ENCODE data around the gene SP3.
"Not testable (repeated sequence)": the region's sequence is repeated elsewhere in the genome, so short reads cannot be mapped to it uniquely, and the experiment has no call there.

Gene SP3

DNA sequence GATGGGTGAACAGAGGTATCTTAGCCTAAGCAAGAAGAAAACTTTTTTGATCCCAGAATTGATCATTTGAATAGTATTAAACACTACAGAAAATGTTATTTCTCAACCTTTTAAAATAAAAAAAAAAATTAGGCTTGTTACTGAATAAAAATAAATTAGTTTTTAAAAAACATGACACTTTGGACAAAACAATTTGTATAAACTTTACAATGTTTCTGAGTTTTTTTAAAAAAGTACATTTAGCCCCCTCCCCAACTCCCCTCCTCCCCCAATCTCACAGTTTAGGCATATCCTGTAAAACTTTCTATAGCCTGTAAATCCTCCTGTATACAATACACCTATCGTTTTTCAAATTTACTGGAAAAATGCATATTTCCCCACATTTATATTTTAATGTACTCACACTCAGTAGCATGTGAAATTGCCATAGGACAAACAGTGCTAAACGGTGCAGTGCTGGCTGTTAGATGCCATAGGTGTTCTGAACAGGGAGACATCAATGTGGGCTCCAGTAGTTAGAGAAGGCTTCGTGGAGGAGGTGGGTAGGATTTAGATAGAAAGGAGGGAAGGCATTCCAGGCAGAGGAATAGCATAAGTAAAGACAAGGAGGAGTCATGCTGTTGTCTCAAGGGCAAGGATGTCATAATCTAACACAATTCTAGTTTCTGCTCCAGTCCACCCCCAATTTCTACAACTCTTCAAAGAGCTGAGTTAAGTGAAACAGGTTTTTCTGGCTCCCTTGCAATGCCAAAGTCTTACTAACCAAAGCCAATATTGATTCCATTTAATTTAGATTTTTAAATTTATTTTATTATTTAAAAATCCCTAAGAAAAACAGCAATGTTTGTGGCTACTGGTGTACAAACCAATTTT, 50.9 kb downstream of the SP3 start:
- DNase-seq (ENCODE audit: low read depth, low spot score) = no peak
- no peak overlapping the region for H3K4me3 ChIP-seq (ENCODE audit: low read length)

DNA sequence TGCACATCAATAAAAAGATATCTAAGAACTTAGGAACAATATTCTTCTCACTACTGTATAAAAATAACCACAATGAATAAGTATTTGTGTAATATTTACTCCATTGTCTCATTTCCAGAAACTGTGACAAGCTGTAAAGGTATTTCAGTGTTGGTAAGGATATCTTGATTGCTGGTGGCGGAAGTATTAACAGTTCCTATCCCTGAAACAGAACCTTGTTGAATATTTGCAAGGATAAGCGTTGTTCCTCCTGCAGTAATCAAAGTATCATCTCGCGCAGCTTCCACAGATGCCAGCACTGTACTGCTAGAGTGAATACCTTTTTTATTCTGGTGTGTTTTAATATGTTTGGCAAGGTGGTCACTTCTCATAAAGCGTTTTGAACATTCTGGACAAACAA, 55.3 kb downstream of the SP3 start:
- DNase-seq (ENCODE audit: low read depth, low spot score) = no peak
- no peak overlapping the region for H3K4me3 ChIP-seq (ENCODE audit: low read length)

DNA sequence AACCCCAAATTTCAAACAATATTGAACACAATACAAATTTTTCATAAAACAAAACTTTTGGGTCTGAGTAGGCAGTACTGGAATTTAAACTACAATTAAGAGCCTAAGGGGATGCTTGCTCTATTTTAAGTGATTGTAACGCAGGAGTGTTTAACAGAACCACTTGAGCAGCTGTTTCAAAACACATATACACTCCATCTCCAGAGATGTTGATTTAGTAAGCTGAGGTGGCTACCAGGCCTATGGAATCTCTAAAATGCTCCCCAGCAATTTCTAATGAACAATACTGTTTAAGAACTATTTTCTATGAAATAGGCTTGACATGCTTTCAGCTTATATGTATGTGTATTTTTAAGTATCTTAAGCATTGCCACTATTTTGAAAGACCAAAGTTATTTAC, 58.5 kb downstream of the SP3 start:
- no peak for DNase-seq (ENCODE audit: low read depth, low spot score)
- H3K4me3 ChIP-seq (ENCODE audit: low read length) = no peak overlapping the region

DNA sequence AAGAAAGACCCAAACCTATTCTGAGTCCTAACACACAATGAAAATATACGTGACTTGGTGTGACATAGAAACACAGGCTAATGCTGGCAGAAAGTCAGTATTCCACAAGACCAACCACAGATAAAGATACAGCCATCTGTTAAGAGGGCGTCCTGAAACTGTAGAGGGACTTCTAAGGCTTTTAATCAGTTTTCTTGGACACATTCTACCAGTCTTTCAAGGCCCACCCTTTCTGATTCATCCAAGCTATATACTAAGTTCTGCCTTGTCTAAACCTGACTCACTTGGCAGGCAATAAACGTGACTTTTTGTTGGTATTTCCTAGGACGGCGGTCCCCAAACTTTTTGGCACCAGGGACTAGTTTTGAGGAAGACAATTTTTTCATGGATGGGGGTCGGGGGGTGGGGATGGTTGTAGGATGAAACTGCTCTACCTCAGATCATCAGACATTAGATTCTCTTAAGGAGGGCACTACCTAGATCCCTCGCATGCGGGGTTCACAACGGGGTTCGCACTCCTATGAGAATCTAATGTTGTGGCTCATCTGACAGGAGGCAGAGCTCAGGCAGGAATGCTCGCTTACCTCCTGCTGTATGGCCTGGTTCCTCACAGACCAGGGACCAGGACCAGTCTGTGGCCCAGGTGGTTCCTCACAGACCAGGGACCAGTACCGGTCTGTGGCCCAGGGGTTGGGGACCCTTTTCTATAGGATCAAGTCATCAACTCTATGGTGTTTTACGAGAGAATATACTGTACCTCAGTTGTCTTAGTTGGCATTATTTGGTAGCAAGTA, 61.4 kb downstream of the SP3 start:
- DNase-seq (ENCODE audit: low read depth, low spot score) = no peak
- H3K4me3 ChIP-seq (ENCODE audit: low read length) = no peak overlapping the region

DNA sequence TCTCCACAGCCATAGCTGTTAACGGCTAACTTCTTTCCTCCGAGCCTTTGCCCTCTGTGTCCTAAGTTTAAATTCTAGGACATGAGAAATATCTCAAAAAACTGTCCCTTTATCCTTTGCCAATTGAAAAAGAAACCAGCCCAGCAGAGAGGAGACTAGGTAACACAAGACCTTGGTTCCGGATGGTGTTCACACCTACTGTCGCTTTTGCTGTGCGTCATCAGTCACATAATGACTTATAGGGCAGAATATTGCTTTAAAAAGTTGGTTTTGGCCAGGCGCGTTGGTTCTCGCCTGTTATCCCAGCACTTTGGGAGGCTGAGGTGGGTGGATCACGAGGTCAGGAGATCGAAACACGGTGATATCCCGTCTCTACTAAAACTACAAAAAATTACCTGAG, 66.2 kb downstream of the SP3 start:
- no peak overlapping the region for H3K4me3 ChIP-seq (ENCODE audit: low read length)
- no peak for DNase-seq (ENCODE audit: low read depth, low spot score)

DNA sequence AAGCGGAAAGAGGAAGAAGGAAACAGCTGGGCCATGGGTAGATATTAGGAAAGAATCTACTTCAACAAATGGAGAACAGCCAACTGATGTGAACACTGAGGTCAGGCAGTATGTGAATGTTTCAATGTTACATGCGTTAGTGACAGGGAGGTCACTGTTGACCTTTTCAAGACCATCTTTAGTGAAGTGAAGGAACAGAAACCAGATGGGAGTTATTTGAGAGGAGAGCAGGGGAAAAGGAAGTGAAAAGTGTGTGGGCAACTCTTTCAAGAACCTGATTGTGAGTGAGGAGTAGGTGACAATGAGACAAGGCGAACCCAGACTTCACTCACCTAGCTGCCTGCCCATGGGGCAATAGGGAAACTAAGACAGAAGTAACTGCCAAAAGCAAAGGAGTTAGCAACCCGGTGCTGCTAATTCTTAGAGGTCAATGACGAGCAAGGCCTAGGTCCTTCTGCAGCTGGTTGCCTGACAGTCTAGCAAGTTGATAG, 67.0 kb downstream of the SP3 start:
- no peak for DNase-seq (ENCODE audit: low read depth, low spot score)
- no peak overlapping the region for H3K4me3 ChIP-seq (ENCODE audit: low read length)

DNA sequence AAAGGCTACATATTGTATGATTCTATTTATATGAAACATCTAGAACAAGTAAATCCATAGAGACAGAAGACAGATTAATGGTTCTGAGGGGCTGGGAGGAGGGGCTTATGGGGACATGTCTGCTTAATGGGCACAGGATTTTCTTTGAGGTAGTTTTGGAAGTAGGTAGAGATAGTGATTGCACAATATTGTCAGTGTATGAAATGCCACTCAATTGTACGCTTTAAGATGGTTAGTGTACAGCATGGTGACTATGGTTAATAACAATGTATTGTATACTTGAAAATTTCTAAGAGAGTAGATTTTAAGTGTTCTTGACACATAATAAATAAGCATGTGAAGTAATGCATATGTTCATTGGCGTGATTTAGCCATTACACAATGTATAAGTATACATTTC, 68.4 kb downstream of the SP3 start:
- DNase-seq (ENCODE audit: low read depth, low spot score) = no peak
- no peak overlapping the region for H3K4me3 ChIP-seq (ENCODE audit: low read length)

DNA sequence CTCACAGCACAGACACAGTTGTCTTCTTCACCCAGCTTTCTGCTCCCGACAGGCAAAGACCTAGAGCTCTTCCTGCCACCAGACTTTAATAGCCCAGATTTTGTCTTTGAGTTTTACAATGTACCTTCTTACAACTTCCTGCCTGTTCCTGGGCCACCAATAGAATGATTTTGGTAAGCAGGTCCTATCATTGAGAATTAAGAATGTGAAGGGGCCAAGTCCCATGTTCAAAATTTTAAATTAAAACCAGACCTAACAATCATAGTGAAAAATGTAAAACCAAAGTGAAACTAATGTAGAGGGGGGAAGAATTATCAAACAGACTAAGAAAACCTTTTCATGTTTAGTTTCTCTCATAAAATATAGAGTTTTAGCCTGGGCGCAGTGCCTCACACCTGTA, 72.8 kb downstream of the SP3 start:
- H3K4me3 ChIP-seq (ENCODE audit: low read length) = no peak overlapping the region
- no peak for DNase-seq (ENCODE audit: low read depth, low spot score)

DNA sequence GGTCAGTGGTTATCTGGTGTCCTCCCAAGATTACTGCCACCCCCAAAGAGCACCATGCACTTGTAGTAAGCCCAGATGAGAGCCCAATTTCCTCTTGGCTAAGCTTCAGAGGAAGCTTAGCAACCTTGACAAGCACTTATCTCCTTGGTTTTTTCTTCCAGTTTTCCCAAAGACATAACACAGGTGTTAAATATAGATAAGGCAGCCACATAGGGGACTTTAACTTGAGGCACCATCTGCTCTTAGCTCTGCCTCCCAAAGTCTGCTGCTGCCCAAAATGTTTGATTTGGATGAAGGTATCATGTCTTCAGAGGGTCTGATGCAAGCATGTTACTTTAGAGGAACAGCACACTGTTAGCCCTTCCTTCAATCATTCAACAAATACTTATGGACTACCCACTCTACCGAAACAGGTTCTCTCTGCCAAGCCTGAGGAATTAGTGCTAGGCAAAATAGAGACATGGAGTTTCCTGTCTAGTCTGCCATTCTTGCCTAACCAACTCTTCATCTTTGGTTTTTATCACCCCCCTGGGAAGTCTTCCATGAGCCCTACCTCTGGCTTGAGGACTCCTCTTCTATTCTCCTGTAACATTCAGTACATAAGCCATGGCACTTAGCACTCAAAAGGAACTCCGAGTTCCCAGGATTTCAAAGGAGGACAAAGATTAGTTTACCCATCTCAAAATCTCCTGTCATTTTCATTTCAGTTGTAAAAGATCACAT, 73.7 kb downstream of the SP3 start:
- DNase-seq (ENCODE audit: low read depth, low spot score) = no peak
- H3K4me3 ChIP-seq (ENCODE audit: low read length) = no peak overlapping the region

DNA sequence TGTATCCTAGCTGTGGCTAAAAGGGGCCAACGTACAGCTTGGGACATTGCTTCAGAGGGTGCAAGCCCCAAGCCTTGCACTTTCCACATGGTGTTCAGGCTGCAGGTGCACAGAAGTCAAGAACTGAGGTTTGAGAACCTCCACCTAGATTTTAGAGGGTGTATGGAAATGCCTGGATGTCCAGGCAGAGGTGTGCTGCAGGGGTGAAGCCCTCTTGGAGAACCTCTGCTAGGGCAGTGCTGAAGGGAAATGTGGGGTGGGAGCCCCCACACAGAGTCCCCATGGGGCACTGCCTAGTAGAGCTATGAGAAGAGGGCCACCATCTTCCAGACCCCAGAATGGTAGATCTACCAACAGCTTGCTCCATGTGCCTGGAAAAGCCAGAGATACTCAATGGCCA, 75.7 kb downstream of the SP3 start:
- DNase-seq (ENCODE audit: low read depth, low spot score); H3K4me3 ChIP-seq (ENCODE audit: low read length): not testable (repeated sequence)

DNA sequence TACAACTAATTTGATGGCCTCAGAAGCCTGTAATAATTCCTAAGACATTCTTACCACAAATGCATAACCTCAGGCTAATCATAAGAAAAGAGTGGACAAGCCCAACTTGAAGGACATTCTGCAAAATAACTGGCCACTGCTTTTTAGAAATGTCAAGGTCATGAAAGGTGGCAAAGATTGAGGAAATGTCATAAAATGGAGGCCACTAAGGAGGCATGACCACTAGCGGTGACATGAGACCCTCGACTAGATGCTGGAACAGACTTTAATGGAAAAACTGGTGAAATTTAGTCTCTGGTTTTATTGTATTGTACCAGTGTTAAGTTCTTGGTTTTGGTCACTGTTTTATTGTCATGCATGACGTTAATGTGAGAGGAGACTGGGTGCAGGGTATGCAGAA, 78.6 kb downstream of the SP3 start:
- no peak overlapping the region for H3K4me3 ChIP-seq (ENCODE audit: low read length)
- no peak for DNase-seq (ENCODE audit: low read depth, low spot score)

DNA sequence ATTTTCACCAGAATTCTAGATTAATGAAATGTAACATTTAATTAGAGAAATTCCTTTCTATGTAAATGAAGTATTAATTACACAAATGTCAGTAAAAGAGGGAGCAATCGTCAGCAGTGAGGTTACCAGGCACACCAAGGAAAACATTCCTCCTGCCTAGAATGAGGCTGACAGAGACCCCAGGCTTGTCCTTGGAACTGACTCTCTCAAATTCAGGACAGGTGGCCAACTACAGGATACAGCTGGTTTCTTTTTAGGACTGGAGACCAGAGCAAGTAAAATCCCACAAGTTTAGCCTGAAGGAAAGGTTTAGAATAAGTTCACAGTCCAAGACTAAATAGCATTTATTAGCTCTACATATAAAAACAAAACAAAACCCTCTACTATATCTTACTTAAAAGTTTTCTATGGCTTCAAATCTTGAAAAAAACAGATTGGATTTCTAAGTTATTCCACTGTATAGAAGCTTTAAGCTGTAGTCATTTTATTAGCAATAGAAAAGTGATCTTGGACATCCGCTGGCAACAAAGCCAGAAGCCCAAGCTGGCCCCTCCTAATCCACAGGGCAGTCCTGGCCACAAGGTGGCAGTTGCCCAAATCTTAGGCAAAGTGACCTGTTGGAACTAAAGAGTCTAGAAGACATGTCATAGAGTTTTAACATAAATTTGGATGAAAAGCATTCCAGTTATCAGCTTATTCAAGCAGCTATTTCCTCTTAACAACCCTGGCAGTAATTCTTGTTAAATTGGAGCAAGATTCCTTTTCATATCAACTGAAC, 81.0 kb downstream of the SP3 start:
- H3K4me3 ChIP-seq (ENCODE audit: low read length) = no peak overlapping the region
- DNase-seq (ENCODE audit: low read depth, low spot score) = no peak

DNA sequence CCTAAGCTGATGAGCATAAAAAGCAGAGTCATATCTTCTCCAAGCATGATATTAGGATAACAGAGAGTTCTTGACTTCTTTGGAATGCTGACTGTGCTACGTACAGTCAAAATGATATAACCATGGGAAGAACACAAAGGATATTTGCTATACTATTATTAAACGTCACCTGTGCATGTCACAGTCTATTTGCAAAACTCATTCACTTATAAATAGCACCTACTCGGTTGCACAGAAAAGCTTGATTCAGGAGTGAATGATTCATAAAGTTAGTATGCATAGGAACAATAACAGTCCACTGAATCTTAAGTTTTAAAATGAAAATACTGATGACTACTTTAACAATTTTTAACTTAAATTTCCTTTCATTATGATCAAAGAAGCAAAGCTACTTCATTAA, 83.3 kb downstream of the SP3 start:
- no peak overlapping the region for H3K4me3 ChIP-seq (ENCODE audit: low read length)
- no peak for DNase-seq (ENCODE audit: low read depth, low spot score)

DNA sequence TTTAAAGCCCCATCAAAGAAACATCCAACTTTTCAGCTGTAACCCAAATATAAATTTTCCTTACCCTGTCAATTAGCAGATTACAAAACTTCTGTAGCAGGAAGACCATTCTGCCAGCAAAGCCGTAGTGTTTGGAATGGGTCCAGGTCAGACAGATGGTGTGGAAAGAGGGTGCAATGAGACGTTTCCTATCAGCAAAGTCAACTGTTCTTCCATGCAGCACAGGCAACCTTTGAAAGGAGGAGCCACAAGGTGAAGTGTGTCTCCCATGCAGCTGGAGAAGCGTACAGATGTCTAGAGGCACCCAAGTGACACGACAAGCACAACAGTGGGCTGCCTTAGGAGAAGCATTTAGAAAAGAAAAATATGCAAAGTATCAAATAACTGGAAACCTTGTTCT, 83.7 kb downstream of the SP3 start:
- no peak overlapping the region for H3K4me3 ChIP-seq (ENCODE audit: low read length)
- DNase-seq (ENCODE audit: low read depth, low spot score) = peak; percentile 20

DNA sequence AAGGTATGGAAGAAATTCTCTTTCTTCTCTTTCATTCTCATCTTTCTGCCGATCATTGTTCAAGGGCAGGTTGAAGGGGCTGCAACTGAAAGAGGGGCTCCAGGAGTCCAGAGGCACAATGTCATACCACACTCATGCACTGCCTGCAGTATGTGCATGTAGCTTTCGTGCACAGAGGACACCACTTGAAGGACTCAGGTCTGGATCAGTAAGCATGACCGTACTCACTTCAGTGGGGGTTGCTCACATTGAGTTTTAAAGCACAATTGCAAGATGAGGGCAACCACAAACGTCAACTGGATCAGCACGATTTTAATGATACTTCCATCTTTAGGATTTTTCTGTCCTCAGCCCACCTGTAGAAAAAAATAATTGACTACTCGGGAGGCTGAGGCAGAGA, 84.6 kb downstream of the SP3 start:
- DNase-seq (ENCODE audit: low read depth, low spot score) = no peak
- H3K4me3 ChIP-seq (ENCODE audit: low read length) = no peak overlapping the region

DNA sequence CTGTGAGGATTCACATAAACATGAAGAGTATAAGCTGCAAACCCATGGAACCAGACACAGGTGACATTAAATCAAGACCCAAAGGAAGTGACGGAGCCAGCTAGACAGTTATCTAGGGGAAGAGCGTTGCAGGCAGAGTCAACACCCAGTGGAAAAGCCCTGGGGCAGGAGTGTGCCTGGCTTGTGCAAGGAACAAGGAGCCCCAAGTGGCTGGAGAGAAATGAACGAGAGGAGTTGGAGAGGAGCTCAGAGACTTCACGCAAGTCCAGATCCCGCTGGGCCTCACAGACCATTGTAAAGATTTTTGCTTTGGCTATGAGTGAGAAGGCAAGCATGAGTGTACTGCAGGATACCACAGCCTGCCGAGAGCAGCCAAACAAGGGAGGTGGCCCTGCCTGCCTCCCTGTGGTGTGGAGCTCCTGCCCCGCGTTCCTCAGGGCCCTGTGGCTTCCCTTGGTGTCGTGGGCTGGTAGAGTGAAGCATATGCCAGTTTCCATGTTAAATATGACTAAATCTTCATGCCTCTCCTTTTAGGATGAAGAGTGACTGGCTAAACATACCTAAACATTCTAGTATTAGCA, 88.2 kb downstream of the SP3 start:
- no peak overlapping the region for H3K4me3 ChIP-seq (ENCODE audit: low read length)
- DNase-seq (ENCODE audit: low read depth, low spot score) = no peak

DNA sequence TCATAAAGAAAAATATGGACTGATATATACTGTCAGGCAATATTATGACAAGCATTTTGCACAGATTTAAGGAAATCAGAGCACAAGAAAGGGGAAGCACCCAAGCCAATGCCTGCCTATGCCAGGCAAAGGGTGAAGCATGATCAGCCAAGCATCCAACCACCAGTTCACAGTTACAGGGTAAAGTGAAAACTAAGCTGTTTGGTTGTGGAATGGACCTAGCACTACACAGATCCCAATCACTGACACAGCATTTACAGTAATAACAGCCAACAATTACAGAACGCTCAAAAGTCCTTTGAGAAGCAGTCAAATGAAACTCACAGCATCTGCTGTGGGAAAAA, 90.3 kb downstream of the SP3 start:
- no peak overlapping the region for H3K4me3 ChIP-seq (ENCODE audit: low read length)
- DNase-seq (ENCODE audit: low read depth, low spot score) = no peak

DNA sequence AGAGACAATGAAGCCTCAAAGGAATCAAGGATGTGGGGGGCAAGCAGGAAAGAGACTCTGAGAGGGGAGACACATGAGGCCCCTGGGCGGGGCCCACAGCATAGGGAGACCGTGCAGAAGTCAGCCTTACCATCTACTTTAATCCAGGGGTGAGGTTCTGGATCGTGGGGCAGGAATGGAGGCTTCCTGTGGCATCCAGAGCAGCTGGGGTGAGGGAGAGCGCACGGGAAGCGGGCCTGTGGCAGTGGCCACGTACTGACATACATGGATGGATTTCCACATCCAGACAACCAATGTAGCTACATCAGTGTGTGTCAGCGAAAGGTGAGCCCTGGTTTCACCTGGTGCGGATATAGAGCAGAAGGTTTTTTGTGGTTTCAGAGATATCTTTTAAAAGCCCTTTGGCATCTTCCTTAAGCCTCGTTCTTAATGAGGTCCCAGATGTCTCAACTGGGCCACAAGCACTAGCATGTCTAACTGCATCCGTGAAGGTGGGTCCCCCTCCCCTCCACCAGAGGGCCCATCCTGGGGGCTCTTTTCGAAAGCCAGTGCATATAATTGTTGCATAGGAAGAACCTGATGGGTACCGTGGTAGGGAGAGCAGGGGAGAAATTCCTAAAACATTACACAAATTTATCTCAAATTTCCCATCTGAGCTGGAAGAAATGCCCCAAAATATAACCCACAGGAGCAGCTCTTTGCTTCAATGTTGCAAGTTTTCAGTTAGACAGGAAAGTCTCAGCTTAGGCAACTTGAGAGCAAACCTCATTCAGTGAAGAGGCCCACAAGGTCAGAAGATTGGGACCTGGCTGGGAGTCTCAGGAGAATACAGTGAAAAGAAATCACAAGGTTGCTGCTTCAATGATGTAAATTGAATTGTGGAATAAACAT, 90.9 kb downstream of the SP3 start:
- no peak overlapping the region for H3K4me3 ChIP-seq (ENCODE audit: low read length)
- no peak for DNase-seq (ENCODE audit: low read depth, low spot score)

Measured in Jurkat, Clone E6-1 (cell line).